T-cell (primary cell): ENCODE measurements around the gene SLC45A1. TPM values are rescaled to one million over a fixed set of nuclear protein-coding genes. Genes with fewer than 3 reads are reported as not detected.

Source experiments
- ATAC-seq, 4 experiments: fragments of 200-7000 bp in 3 of 4; fragments of 150-1000 bp in 1 of 4; cut with Tn5 transposase; replicated peaks in 1 of 4; 1 replicate in 3 of 4; 2 replicates in 1 of 4; pipeline ENCODE4 v1.10.0; 2021; ENCODE audit warnings: moderate library complexity in 3 of 4, mild to moderate bottlenecking in 2 of 4, moderate number of reproducible peaks in 1 of 4
- CTCF ChIA-PET, 2 donors: fragments of 300-600 bp; sonication (Branson Sonifier 250); formaldehyde crosslinking; loops; one replicate each; lab custom pipeline; 2022; ENCODE audit warnings: antibody characterized with exemption in 2 of 2; lab: Charles Lee
- POLR2A ChIA-PET, 2 donors: fragments of 300-600 bp; sonication (Branson Sonifier 250); formaldehyde crosslinking; loops; one replicate each; lab custom pipeline; 2022; ENCODE audit warnings: antibody characterized with exemption in 2 of 2; lab: Charles Lee
- DNase-seq, 35 experiments: peaks; one replicate each; pipeline versions ENCODE4 v3.0.0 to v3.0.0-alpha.2; 2013 to 2023
- H3K27ac ChIP-seq: one replicate; pipeline ENCODE4 v1.5.1; 2013; ENCODE audit warnings: low read length
- H3K27me3 ChIP-seq, 2 experiments: replicated peaks in 1 of 2; 1 replicate in 1 of 2; 2 replicates in 1 of 2; pipeline versions ENCODE4 v1.6.1 to v1.7.0; 2013; ENCODE audit warnings: low read length in 1 of 2, mixed read lengths in 1 of 2; ENCODE audit not compliant: control insufficient read depth in 2 of 2, insufficient read depth in 2 of 2; ENCODE audit errors: extremely low read depth in 1 of 2
- H3K36me3 ChIP-seq, 2 donors: 1 replicate in 1 of 2; 2 replicates in 1 of 2; pipeline versions ENCODE4 v1.6.1 to v1.7.0; 2013; ENCODE audit warnings: low read length in 1 of 2; ENCODE audit not compliant: control insufficient read depth in 2 of 2, insufficient read depth in 1 of 2; ENCODE audit errors: extremely low read depth in 1 of 2
- H3K4me1 ChIP-seq, 2 experiments: 1 replicate in 1 of 2; 2 replicates in 1 of 2; pipeline versions ENCODE4 v1.6.1 to v1.7.0; 2013; ENCODE audit warnings: low read length in 2 of 2, mixed read lengths in 1 of 2; ENCODE audit not compliant: insufficient read depth in 2 of 2, control insufficient read depth in 1 of 2; ENCODE audit errors: extremely low read depth in 1 of 2
- H3K4me3 ChIP-seq, 2 donors: 1 replicate in 1 of 2; 2 replicates in 1 of 2; pipeline versions ENCODE4 v1.5.1 to v1.7.0; 2013; ENCODE audit warnings: mild to moderate bottlenecking in 2 of 2, low read length in 1 of 2, moderate library complexity in 1 of 2; ENCODE audit not compliant: control insufficient read depth in 1 of 2; ENCODE audit errors: extremely low read depth in 1 of 2
- H3K9me3 ChIP-seq: 2 replicates; pipeline ENCODE4 v1.7.0; 2013
- H3K27ac Mint-ChIP-seq, 2 donors: one replicate each; pipeline ENCODE4 v1.8.0; 2020 to 2021; ENCODE audit warnings: mild to moderate bottlenecking in 2 of 2, mixed read lengths in 2 of 2
- H3K27me3 Mint-ChIP-seq, 2 donors: one replicate each; pipeline ENCODE4 v1.8.0; 2021 to 2022; ENCODE audit warnings: mixed read lengths in 2 of 2
- H3K36me3 Mint-ChIP-seq: one replicate; pipeline ENCODE4 v1.8.0; 2021; ENCODE audit warnings: mixed read lengths
- H3K4me1 Mint-ChIP-seq, 3 donors: one replicate each; pipeline ENCODE4 v1.8.0; 2020 to 2022; ENCODE audit warnings: mixed read lengths in 3 of 3, mild to moderate bottlenecking in 1 of 3
- H3K4me3 Mint-ChIP-seq, 3 donors: one replicate each; pipeline ENCODE4 v1.8.0; 2020 to 2022; ENCODE audit warnings: mild to moderate bottlenecking in 3 of 3, mixed read lengths in 3 of 3, moderate library complexity in 3 of 3
- H3K9me3 Mint-ChIP-seq, 3 donors: one replicate each; pipeline ENCODE4 v1.8.0; 2020 to 2022; ENCODE audit warnings: mixed read lengths in 3 of 3
- WGBS: methylation state at CpG from one replicate; pipeline ENCODE4 v1.1.5; 2013; ENCODE audit warnings: missing lambda C conversion rate; ENCODE audit not compliant: insufficient coverage; 5-methylcytosine and 5-hydroxymethylcytosine counted together
- total RNA-seq, 35 experiments: library from RNA in 6 of 35; stranded (reverse) in 6 of 35; fragments of 120-200 nt in 1 of 35; gene quantifications; one replicate each; pipeline versions ENCODE4 v1.2.1 to v1.2.4 and lab custom pipeline; 2013 to 2026

Gene SLC45A1
- total RNA-seq, 5 donors from 2014 or later (not counting 1 experiment from before 2014, with no cell fraction given): 0.58 to 1.4 (median 1.2) TPM

GRCh38 chr1:8293641-8294169, 24.2 kb upstream of the SLC45A1 start:
- CTCF ChIA-PET: no interaction called here
- no peaks in the 10 kb centered on the region for H3K36me3 ChIP-seq
- DNase-seq (no peak), ATAC-seq (no peak)
- 100% methylated on average over 3 of the region's 4 CpGs for WGBS
- H3K36me3 Mint-ChIP-seq: no peaks in the 10 kb centered on the region
- H3K4me1 Mint-ChIP-seq: no peaks in the 10 kb centered on the region
- H3K9me3 ChIP-seq: no peaks in the 10 kb centered on the region
- H3K27me3 Mint-ChIP-seq: peaks cover 6 to 7% of the 10 kb centered on the region in 2 donors
- H3K4me3 Mint-ChIP-seq: no peak overlapping the region
- H3K4me1 ChIP-seq: no peaks in the 10 kb centered on the region
- POLR2A ChIA-PET: interaction anchor here in 1 of 2 donors (0.6 to 0.9 kb wide), 3 partner anchors 23 to 153 kb away, joined by 3 to 6 read pairs (median 3); no protein-coding TSS in a partner anchor
- H3K9me3 Mint-ChIP-seq: no peaks in the 10 kb centered on the region
- no peak overlapping the region for H3K27ac Mint-ChIP-seq
- peaks cover 2 to 12% of the 10 kb centered on the region in 2 experiments for H3K27me3 ChIP-seq
- H3K27ac ChIP-seq: no peak overlapping the region
- no peak overlapping the region for H3K4me3 ChIP-seq

GRCh38 chr1:8294170-8294697, 23.7 kb upstream of the SLC45A1 start:
- Histone ChIP-seq H3K9me3 (no peaks in the 10 kb centered on the region), H3K27me3 (peaks cover 2 to 12% of the 10 kb centered on the region in 2 experiments), H3K36me3 (no peaks in the 10 kb centered on the region), H3K4me1 (no peaks in the 10 kb centered on the region), H3K27ac (no peak overlapping the region), H3K4me3 (no peak overlapping the region)
- Mint-ChIP-seq H3K9me3 (no peaks in the 10 kb centered on the region), H3K4me1 (no peaks in the 10 kb centered on the region), H3K4me3 (no peak overlapping the region), H3K36me3 (no peaks in the 10 kb centered on the region), H3K27ac (no peak overlapping the region), H3K27me3 (peaks cover 8 to 9% of the 10 kb centered on the region in 2 donors)
- no peak for ATAC-seq
- POLR2A ChIA-PET: interaction anchor here in 1 of 2 donors (0.9 kb wide), 1 partner anchor 22 kb away, joined by 3 read pairs; no protein-coding TSS in a partner anchor
- 79% methylated on average over 11 of the region's 19 CpGs for WGBS
- no peak for DNase-seq
- CTCF ChIA-PET: no interaction called here

GRCh38 chr1:8297245-8297644, 20.7 kb upstream of the SLC45A1 start:
- Mint-ChIP-seq H3K4me3 (no peak overlapping the region), H3K27ac (no peak overlapping the region), H3K36me3 (no peaks in the 10 kb centered on the region), H3K27me3 (peaks cover 8 to 15% of the 10 kb centered on the region in 2 donors), H3K4me1 (no peaks in the 10 kb centered on the region), H3K9me3 (no peaks in the 10 kb centered on the region)
- CTCF ChIA-PET: interaction anchor here in 1 of 2 donors (0.7 kb wide), 1 partner anchor 1650 kb away, joined by 4 read pairs; no protein-coding TSS in a partner anchor
- Histone ChIP-seq H3K4me1 (no peaks in the 10 kb centered on the region), H3K27ac (no peak overlapping the region), H3K4me3 (no peak overlapping the region), H3K9me3 (no peaks in the 10 kb centered on the region), H3K27me3 (peaks cover 2 to 19% of the 10 kb centered on the region in 2 experiments), H3K36me3 (no peaks in the 10 kb centered on the region)
- ATAC-seq: no peak
- POLR2A ChIA-PET: no interaction called here
- WGBS: 63% methylated on average over 4 of the region's 4 CpGs
- no peak for DNase-seq

GRCh38 chr1:8299963-8300362, 18.0 kb upstream of the SLC45A1 start:
- no peak overlapping the region for H3K4me3 Mint-ChIP-seq

GRCh38 chr1:8302081-8302956, 15.6 kb upstream of the SLC45A1 start:
- ATAC-seq: no peak
- Mint-ChIP-seq H3K9me3 (no peaks in the 10 kb centered on the region), H3K36me3 (no peaks in the 10 kb centered on the region), H3K27me3 (peaks cover 3 to 18% of the 10 kb centered on the region in 2 donors), H3K4me3 (no peak overlapping the region), H3K4me1 (no peaks in the 10 kb centered on the region), H3K27ac (no peak overlapping the region)
- no peak for DNase-seq
- Histone ChIP-seq H3K36me3 (no peaks in the 10 kb centered on the region), H3K9me3 (no peaks in the 10 kb centered on the region), H3K4me3 (no peak overlapping the region), H3K27ac (no peak overlapping the region), H3K27me3 (peaks cover 0 to 7% of the 10 kb centered on the region in 2 experiments), H3K4me1 (no peaks in the 10 kb centered on the region)
- ChIA-PET POLR2A (interaction anchor here in 1 of 2 donors (0.5 kb wide), 1 partner anchor 42 kb away, joined by 3 read pairs; no protein-coding TSS in a partner anchor), CTCF (interaction anchor here in 1 of 2 donors (0.6 to 1.5 kb wide), 2 partner anchors 34 to 271 kb away, joined by 5 read pairs; no protein-coding TSS in a partner anchor)
- WGBS: 81% methylated on average over 14 of the region's 22 CpGs

More at GRCh38 chr1:8299963-8300362, 18.0 kb upstream of the SLC45A1 start:
- no CpG with 5 or more reads among the region's 5 CpGs for WGBS
- H3K36me3 Mint-ChIP-seq: no peaks in the 10 kb centered on the region
- peaks cover 2 to 7% of the 10 kb centered on the region in 2 experiments for H3K27me3 ChIP-seq
- H3K27me3 Mint-ChIP-seq: peaks cover 5 to 17% of the 10 kb centered on the region in 2 donors
- no peak for ATAC-seq
- H3K4me3 ChIP-seq: no peak overlapping the region
- H3K4me1 Mint-ChIP-seq: no peaks in the 10 kb centered on the region
- no peak overlapping the region for H3K27ac Mint-ChIP-seq
- H3K9me3 Mint-ChIP-seq: no peaks in the 10 kb centered on the region
- H3K36me3 ChIP-seq: no peaks in the 10 kb centered on the region
- H3K4me1 ChIP-seq: no peaks in the 10 kb centered on the region
- H3K27ac ChIP-seq: no peak overlapping the region
- DNase-seq: no peak
- POLR2A ChIA-PET: no interaction called here
- CTCF ChIA-PET: no interaction called here
- H3K9me3 ChIP-seq: no peaks in the 10 kb centered on the region

GRCh38 chr1:8303141-8303540, 14.8 kb upstream of the SLC45A1 start:
- H3K27ac ChIP-seq: no peak overlapping the region
- no peak for ATAC-seq
- H3K9me3 Mint-ChIP-seq: no peaks in the 10 kb centered on the region
- no peaks in the 10 kb centered on the region for H3K4me1 Mint-ChIP-seq
- H3K4me3 Mint-ChIP-seq: no peak overlapping the region
- H3K27me3 Mint-ChIP-seq: peaks cover 2 to 18% of the 10 kb centered on the region in 2 donors
- no peaks in the 10 kb centered on the region for H3K4me1 ChIP-seq
- peaks cover 0 to 7% of the 10 kb centered on the region in 2 experiments for H3K27me3 ChIP-seq
- H3K36me3 Mint-ChIP-seq: no peaks in the 10 kb centered on the region
- WGBS: 79% methylated on average over 3 of the region's 3 CpGs
- no peaks in the 10 kb centered on the region for H3K9me3 ChIP-seq
- no peak overlapping the region for H3K4me3 ChIP-seq
- ChIA-PET POLR2A (no interaction called here), CTCF (no interaction called here)
- no peaks in the 10 kb centered on the region for H3K36me3 ChIP-seq
- DNase-seq: no peak
- no peak overlapping the region for H3K27ac Mint-ChIP-seq
